Measurements from ENCODE around the gene NALCN. TPM values are rescaled to one million over a fixed set of nuclear protein-coding genes. Genes with fewer than 3 reads are reported as not detected.

Gene NALCN
- total RNA-seq, 3 donors from 2014 or later (not counting 1 experiment from before 2014, with no cell fraction given): not detected

DNA sequence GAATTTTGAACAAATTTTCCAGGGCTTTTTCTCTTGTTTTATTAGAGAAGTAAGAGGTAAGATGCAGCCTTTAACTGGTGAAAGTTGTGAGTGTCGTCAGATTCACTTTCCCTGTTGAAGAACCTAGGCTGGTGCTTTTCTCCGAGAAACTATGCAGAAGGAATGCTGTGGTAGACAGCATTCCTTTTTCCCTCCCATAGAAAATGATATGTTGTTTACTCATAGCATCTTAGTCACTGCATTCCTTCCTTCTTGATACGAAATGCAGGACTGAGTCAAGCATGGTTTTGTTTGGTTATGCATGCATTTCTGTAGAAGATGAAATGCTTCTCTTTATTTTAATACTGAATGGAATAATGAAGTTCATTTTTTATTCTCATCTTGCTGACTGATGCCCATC lies 39.6 kb upstream of the NALCN start:
- Mint-ChIP-seq H3K9me3 (peaks cover 0 to 3% of the 10 kb centered on the region in 2 donors), H3K4me3 (no peak overlapping the region), H3K4me1 (no peaks in the 10 kb centered on the region), H3K27me3 (ENCODE audit: low read depth in 2 of 2) (peaks cover 9 to 19% of the 10 kb centered on the region in 2 donors), H3K36me3 (no peaks in the 10 kb centered on the region), H3K27ac (no peak overlapping the region)
- DNase-seq (no peak), ATAC-seq (no peak)
- WGBS (ENCODE audit: insufficient coverage): 43% methylated on average over 1 of the region's 3 CpGs
- no peaks in the 10 kb centered on the region for H3K36me3 ChIP-seq (ENCODE audit: control insufficient read depth, insufficient read depth, low read length)
- peaks cover 3% of the 10 kb centered on the region for H3K27me3 ChIP-seq (ENCODE audit: control insufficient read depth, insufficient read depth, low read length)
- no peaks in the 10 kb centered on the region for H3K9me3 ChIP-seq (ENCODE audit: control insufficient read depth, insufficient read depth, low read length)
- no peak overlapping the region for H3K4me3 ChIP-seq (ENCODE audit: low read length)
- H3K4me1 ChIP-seq (ENCODE audit: control insufficient read depth, insufficient read depth, low read length): no peaks in the 10 kb centered on the region
- no peak overlapping the region for H3K27ac ChIP-seq (ENCODE audit: low read length)
- TF ChIP-seq, protein P1, sequence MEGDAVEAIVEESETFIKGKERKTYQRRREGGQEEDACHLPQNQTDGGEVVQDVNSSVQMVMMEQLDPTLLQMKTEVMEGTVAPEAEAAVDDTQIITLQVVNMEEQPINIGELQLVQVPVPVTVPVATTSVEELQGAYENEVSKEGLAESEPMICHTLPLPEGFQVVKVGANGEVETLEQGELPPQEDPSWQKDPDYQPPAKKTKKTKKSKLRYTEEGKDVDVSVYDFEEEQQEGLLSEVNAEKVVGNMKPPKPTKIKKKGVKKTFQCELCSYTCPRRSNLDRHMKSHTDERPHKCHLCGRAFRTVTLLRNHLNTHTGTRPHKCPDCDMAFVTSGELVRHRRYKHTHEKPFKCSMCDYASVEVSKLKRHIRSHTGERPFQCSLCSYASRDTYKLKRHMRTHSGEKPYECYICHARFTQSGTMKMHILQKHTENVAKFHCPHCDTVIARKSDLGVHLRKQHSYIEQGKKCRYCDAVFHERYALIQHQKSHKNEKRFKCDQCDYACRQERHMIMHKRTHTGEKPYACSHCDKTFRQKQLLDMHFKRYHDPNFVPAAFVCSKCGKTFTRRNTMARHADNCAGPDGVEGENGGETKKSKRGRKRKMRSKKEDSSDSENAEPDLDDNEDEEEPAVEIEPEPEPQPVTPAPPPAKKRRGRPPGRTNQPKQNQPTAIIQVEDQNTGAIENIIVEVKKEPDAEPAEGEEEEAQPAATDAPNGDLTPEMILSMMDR (IDR thresholded peaks at IDR 0.05): no peak
- intact Hi-C loops (cut with micrococcal nuclease): no loop called here

DNA sequence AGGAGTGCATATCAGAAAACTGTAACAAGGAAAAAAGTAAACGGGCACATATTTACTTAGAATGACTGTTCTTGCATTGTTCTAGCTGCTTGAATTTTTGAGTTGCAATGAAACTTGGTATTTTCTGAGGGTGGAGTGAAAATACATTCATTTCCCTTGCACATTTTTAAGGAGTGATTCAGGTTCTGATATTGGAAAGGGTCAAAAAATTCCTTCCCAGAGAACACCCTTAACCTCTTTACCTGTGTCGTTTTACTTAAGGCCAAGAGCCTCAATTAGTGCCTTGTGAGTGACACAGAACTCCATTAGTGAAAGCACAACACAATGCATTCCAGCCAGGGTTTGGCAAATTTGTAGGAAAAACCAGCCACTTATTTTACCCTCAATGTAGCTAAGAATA lies 38.5 kb upstream of the NALCN start:
- Mint-ChIP-seq H3K27ac (no peak overlapping the region), H3K9me3 (peaks cover 0 to 3% of the 10 kb centered on the region in 2 donors), H3K27me3 (ENCODE audit: low read depth in 2 of 2) (peaks cover 9 to 19% of the 10 kb centered on the region in 2 donors), H3K4me1 (no peaks in the 10 kb centered on the region), H3K4me3 (no peak overlapping the region), H3K36me3 (no peaks in the 10 kb centered on the region)
- no peak overlapping the region for H3K4me3 ChIP-seq (ENCODE audit: low read length)
- peaks cover 3% of the 10 kb centered on the region for H3K27me3 ChIP-seq (ENCODE audit: control insufficient read depth, insufficient read depth, low read length)
- no peaks in the 10 kb centered on the region for H3K4me1 ChIP-seq (ENCODE audit: control insufficient read depth, insufficient read depth, low read length)
- intact Hi-C loops (cut with micrococcal nuclease): no loop called here
- no peaks in the 10 kb centered on the region for H3K9me3 ChIP-seq (ENCODE audit: control insufficient read depth, insufficient read depth, low read length)
- ATAC-seq (no peak), DNase-seq (no peak)
- H3K27ac ChIP-seq (ENCODE audit: low read length): no peak overlapping the region
- WGBS (ENCODE audit: insufficient coverage): 70% methylated on average over 2 of the region's 2 CpGs
- TF ChIP-seq, protein P1 (IDR thresholded peaks at IDR 0.05): no peak
- H3K36me3 ChIP-seq (ENCODE audit: control insufficient read depth, insufficient read depth, low read length): no peaks in the 10 kb centered on the region

DNA sequence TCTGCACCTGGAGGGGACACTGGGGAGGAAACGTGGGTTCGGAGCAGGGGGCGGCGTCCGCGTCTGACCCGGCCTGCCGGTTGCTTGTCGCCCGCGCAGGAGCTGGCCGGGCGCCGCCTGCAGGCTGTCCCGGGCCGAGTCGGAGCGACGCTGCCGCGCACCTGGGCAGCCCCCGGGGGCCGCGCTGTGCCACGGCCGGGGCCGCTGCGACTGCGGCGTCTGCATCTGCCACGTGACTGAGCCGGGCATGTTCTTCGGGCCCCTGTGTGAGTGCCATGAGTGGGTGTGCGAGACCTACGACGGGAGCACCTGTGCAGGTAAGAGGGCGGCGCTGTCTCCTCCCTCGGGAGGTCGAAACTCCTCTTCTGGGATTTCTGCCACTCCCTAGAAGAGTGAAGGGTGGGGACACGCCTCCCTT lies 37.5 kb upstream of the NALCN start:
- no peak overlapping the region for H3K27ac ChIP-seq (ENCODE audit: low read length)
- ATAC-seq (no peak), DNase-seq (no peak)
- H3K27ac Mint-ChIP-seq: no peak overlapping the region
- peaks cover 3% of the 10 kb centered on the region for H3K27me3 ChIP-seq (ENCODE audit: control insufficient read depth, insufficient read depth, low read length)
- H3K9me3 Mint-ChIP-seq: peaks cover 0 to 3% of the 10 kb centered on the region in 2 donors
- H3K36me3 Mint-ChIP-seq: no peaks in the 10 kb centered on the region
- H3K4me3 ChIP-seq (ENCODE audit: low read length): no peak overlapping the region
- H3K36me3 ChIP-seq (ENCODE audit: control insufficient read depth, insufficient read depth, low read length): no peaks in the 10 kb centered on the region
- H3K27me3 Mint-ChIP-seq (ENCODE audit: low read depth in 2 of 2): peaks cover 9 to 19% of the 10 kb centered on the region in 2 donors
- peak overlapping the region; percentile 31 for H3K4me3 Mint-ChIP-seq
- intact Hi-C loops (cut with micrococcal nuclease): no loop called here
- TF ChIP-seq, protein P1 (IDR thresholded peaks at IDR 0.05): no peak
- H3K9me3 ChIP-seq (ENCODE audit: control insufficient read depth, insufficient read depth, low read length): no peaks in the 10 kb centered on the region
- WGBS (ENCODE audit: insufficient coverage): 10% methylated on average over 41 of the region's 41 CpGs
- H3K4me1 ChIP-seq (ENCODE audit: control insufficient read depth, insufficient read depth, low read length): no peaks in the 10 kb centered on the region
- no peaks in the 10 kb centered on the region for H3K4me1 Mint-ChIP-seq

Data from natural killer cell (primary cell).